ENCODE results near the gene RBBP8NL. TPM values are rescaled to one million over a fixed set of nuclear protein-coding genes. Genes with fewer than 3 reads are reported as not detected.

Gene RBBP8NL
- total and polyA plus RNA-seq, 11 donors = not detected

GRCh38 chr20:62469352-62469751 lies 42.0 kb upstream of the RBBP8NL start:
- Histone ChIP-seq H3K4me3 (no peak overlapping the region), H3K27ac (no peak overlapping the region), H3K9me3 (no peaks in the 10 kb centered on the region), H3K4me1 (no peaks in the 10 kb centered on the region), H3K36me3 (no peaks in the 10 kb centered on the region), H3K27me3 (peaks cover 2 to 34% (median 6%) of the 10 kb centered on the region in 9 donors)
- ATAC-seq (no peak), DNase-seq (no peak)
- TF ChIP-seq CTCF (IDR thresholded peaks at IDR 0.05) (no peak), POLR2A (IDR thresholded peaks at IDR 0.05) (no peak)
- intact Hi-C loops (cut with DNase I) = no loop called here
- WGBS, 4 donors = 85 to 93% (median 86%) methylated on average over 16 to 17 of the region's 17 CpGs

- 80 to 86% (median 82%) methylated on average over 16 to 19 of the region's 19 CpGs for WGBS, 4 donors
- Histone ChIP-seq H3K9me3 (no peaks in the 10 kb centered on the region), H3K36me3 (no peaks in the 10 kb centered on the region), H3K4me3 (no peak overlapping the region), H3K27ac (no peak overlapping the region), H3K27me3 (peaks cover 0 to 10% (median 0%) of the 10 kb centered on the region in 9 donors), H3K4me1 (peaks cover 0 to under 1% (median 0%) of the 10 kb centered on the region in 12 donors)
- intact Hi-C loops (cut with DNase I) = no loop called here
- TF ChIP-seq POLR2A (IDR thresholded peaks at IDR 0.05) = no peak
- TF ChIP-seq CTCF (IDR thresholded peaks at IDR 0.05) = no peak
- no peak for DNase-seq
- ATAC-seq = no peak
These were observed 39.6 kb upstream of the RBBP8NL start for GRCh38 chr20:62466806-62467537.

- H3K4me1 ChIP-seq = peaks cover 0 to 8% (median 4%) of the 10 kb centered on the region in 12 donors
- 79 to 86% (median 83%) methylated on average over 43 to 48 of the region's 48 CpGs for WGBS, 4 donors
- intact Hi-C loops (cut with DNase I) = no loop called here
- H3K4me3 ChIP-seq = no peak overlapping the region
- no peak for DNase-seq
- H3K9me3 ChIP-seq = no peaks in the 10 kb centered on the region
- no peak overlapping the region for H3K27ac ChIP-seq
- H3K36me3 ChIP-seq = no peaks in the 10 kb centered on the region
- TF ChIP-seq CTCF (IDR thresholded peaks at IDR 0.05) = no peak
- no peak for TF ChIP-seq POLR2A (IDR thresholded peaks at IDR 0.05)
- ATAC-seq = no peak
- H3K27me3 ChIP-seq = peaks cover 0 to 8% (median 0%) of the 10 kb centered on the region in 9 donors
These were observed 38.9 kb upstream of the RBBP8NL start for GRCh38 chr20:62466072-62466760.

GRCh38 chr20:62464990-62465389 lies 37.7 kb upstream of the RBBP8NL start:
- Histone ChIP-seq H3K9me3 (no peaks in the 10 kb centered on the region), H3K27ac (no peak overlapping the region), H3K36me3 (no peaks in the 10 kb centered on the region), H3K27me3 (peaks cover 0 to 8% (median 0%) of the 10 kb centered on the region in 9 donors), H3K4me3 (no peak overlapping the region), H3K4me1 (peaks cover 0 to 14% (median 4%) of the 10 kb centered on the region in 12 donors)
- ATAC-seq (no peak), DNase-seq (no peak)
- TF ChIP-seq CTCF (IDR thresholded peaks at IDR 0.05) = no peak
- WGBS, 4 donors = 73 to 83% (median 82%) methylated on average over 3 to 10 of the region's 10 CpGs
- intact Hi-C loops (cut with DNase I) = no loop called here
